ENCODE measurements around the gene KLK1. TPM values are rescaled to one million over a fixed set of nuclear protein-coding genes. Genes with fewer than 3 reads are reported as not detected.

The KLK1 gene
- total and polyA plus RNA-seq, 10 of the 15 experiments (the other 5 are each of a cell fraction or from before 2014, with no cell fraction given) = 3.4 to 27.5 (median 20.2) TPM

- peak; percentile 59; the same call in 1 of the 2 replicates for TF ChIP-seq RELB (IDR thresholded peaks at IDR 0.05; ENCODE audit: low read depth)
- peak; percentile 85 for TF ChIP-seq MEF2B (IDR thresholded peaks at IDR 0.05; ENCODE audit: partially characterized antibody, poor library complexity, severe bottlenecking)
- TF ChIP-seq TCF7 (IDR thresholded peaks at IDR 0.05; ENCODE audit: borderline replicate concordance) = no peak
- no peak for TF ChIP-seq NFYB (IDR thresholded peaks at IDR 0.05; ENCODE audit: insufficient read depth, low read depth, low read length)
- TF ChIP-seq NR2F1 (conservative IDR thresholded peaks at IDR 0.05) = peak; percentile 82
- peak in 1 of 2 experiments; percentile 24; a peak in 1 of 4 replicates for TF ChIP-seq BHLHE40 (IDR thresholded peaks at IDR 0.05; ENCODE audit: borderline replicate concordance in 1 of 2, low read depth in 2 of 2, low read length in 1 of 2)
- TF ChIP-seq ZBTB40 (IDR thresholded peaks at IDR 0.05; ENCODE audit: borderline replicate concordance) = peak; percentile 17; the same call in 1 of the 2 replicates
- 0 out of 2 replicates have a peak, but pooled peaks have one; percentile 83 for TF ChIP-seq YBX1 (IDR thresholded peaks at IDR 0.05)
- TF ChIP-seq HDAC2 (IDR thresholded peaks at IDR 0.05) = no peak
- TF ChIP-seq TCF12 (IDR thresholded peaks at IDR 0.05; ENCODE audit: low read depth, low read length) = peak; percentile 92
- TF ChIP-seq POLR2AphosphoS2 (IDR thresholded peaks at IDR 0.05; ENCODE audit: low read depth, low read length) = 0 out of 2 replicates have a peak, but pooled peaks have one; percentile 20
- TF ChIP-seq FOXM1 (IDR thresholded peaks at IDR 0.05; ENCODE audit: low read depth, low read length) = no peak
- peak; percentile 67; the same call in 1 of the 2 replicates for TF ChIP-seq DPF2 (IDR thresholded peaks at IDR 0.05)
- TF ChIP-seq IKZF1 (conservative IDR thresholded peaks at IDR 0.05) = peak; percentile 66; the same call in 1 of the 2 replicates
- peak; percentile 88 for TF ChIP-seq MLLT1 (IDR thresholded peaks at IDR 0.05)
- TF ChIP-seq TCF3 (IDR thresholded peaks at IDR 0.05; ENCODE audit: borderline replicate concordance, insufficient read depth, low read depth, low read length) = peak; percentile 75; the same call in 1 of the 2 replicates
Measured at GRCh38 chr19:50820549-50821247, 2.9 kb downstream of the KLK1 start (continued).
